Measurements from ENCODE around the gene CDH24. TPM values are rescaled to one million over a fixed set of nuclear protein-coding genes. Genes with fewer than 3 reads are reported as not detected.

CDH24 gene
- total and polyA plus RNA-seq, 9 of the 15 experiments (the other 6 are each of a cell fraction or from before 2014, with no cell fraction given): 0.04 to 16.2 (median 4.9) TPM

DNA sequence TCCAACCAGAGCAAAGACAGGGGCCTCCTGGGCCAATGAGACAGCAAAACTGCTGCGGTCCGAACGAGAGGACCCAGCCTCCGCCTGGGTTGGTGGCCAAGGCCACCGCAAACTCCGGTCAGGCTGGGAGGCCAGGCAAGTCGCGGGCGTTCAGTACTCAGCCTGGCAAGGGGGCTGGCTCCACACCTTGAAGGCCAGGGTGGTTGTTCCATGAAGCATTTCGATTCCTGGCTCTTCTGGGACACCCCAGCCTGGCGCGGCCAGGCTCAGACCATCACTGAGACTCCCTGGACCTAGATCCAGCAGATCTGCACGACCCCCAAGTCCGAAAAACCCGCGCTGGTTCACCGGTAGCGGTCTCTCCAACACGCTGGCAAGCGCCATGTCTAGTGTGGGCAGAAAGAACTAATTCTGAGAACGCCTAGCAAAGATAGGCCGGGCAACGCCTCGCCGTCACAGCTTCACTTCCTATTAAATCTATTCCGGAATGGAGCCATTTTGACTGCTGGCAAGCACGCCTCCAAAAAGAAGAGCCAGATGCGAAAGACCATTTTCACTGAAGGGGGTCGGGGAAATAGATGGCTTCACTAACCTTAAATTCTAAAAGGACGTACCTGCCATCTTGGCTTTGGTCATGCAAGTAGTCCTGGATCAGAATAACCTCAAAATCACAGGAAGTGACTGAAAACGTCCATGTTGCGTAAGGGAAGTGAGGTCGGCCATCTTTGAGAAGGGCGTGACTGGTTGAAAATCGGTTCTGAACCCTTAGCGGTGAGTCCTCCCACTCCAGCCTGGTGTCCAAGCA, 22.6 kb downstream of the CDH24 start, which contains the start of gene PSMB5 (continued):
- TF ChIP-seq MAZ (CRISPR knock-in tag; conservative IDR thresholded peaks at IDR 0.05 in 1 of 2, IDR thresholded peaks at IDR 0.05 in 1 of 2) (peak; percentile 45 to 69; a peak in 2 of 4 replicates), RBM22 (IDR thresholded peaks at IDR 0.05; ENCODE audit: low read depth, low read length, poor library complexity, severe bottlenecking) (no peak), ELF4 (CRISPR knock-in tag; IDR thresholded peaks at IDR 0.05) (no peak), SAFB (IDR thresholded peaks at IDR 0.05; ENCODE audit: borderline replicate concordance, low read depth, low read length) (no peak), JUN (IDR thresholded peaks at IDR 0.05; ENCODE audit: borderline replicate concordance, low read depth, low read length) (peak; percentile 25; the same call in 1 of the 2 replicates), JUN (CRISPR knock-in tag; IDR thresholded peaks at IDR 0.05; ENCODE audit: borderline replicate concordance) (no peak), HNRNPL (IDR thresholded peaks at IDR 0.05; ENCODE audit: low read depth, low read length) (no peak), NRF1 (conservative IDR thresholded peaks at IDR 0.05 in 1 of 2, IDR thresholded peaks at IDR 0.05 in 1 of 2) (peak; percentile 31 to 60; a peak in 3 of 4 replicates), LEF1 (IDR thresholded peaks at IDR 0.05) (no peak), TAF7 (tag; IDR thresholded peaks at IDR 0.05) (peak; percentile 83), CBX3 (IDR thresholded peaks at IDR 0.05; ENCODE audit: borderline replicate concordance in 1 of 2, low read length in 2 of 2) (no peak), ZNF384 (IDR thresholded peaks at IDR 0.05; ENCODE audit: low read depth, low read length) (no peak), ZNF695 (CRISPR knock-in tag; IDR thresholded peaks at IDR 0.05) (no peak), HSF4 (CRISPR knock-in tag; IDR thresholded peaks at IDR 0.05; ENCODE audit: borderline replicate concordance) (no peak), CBFA2T2 (conservative IDR thresholded peaks at IDR 0.05) (no peak)
- TF ChIP-seq, protein P1, sequence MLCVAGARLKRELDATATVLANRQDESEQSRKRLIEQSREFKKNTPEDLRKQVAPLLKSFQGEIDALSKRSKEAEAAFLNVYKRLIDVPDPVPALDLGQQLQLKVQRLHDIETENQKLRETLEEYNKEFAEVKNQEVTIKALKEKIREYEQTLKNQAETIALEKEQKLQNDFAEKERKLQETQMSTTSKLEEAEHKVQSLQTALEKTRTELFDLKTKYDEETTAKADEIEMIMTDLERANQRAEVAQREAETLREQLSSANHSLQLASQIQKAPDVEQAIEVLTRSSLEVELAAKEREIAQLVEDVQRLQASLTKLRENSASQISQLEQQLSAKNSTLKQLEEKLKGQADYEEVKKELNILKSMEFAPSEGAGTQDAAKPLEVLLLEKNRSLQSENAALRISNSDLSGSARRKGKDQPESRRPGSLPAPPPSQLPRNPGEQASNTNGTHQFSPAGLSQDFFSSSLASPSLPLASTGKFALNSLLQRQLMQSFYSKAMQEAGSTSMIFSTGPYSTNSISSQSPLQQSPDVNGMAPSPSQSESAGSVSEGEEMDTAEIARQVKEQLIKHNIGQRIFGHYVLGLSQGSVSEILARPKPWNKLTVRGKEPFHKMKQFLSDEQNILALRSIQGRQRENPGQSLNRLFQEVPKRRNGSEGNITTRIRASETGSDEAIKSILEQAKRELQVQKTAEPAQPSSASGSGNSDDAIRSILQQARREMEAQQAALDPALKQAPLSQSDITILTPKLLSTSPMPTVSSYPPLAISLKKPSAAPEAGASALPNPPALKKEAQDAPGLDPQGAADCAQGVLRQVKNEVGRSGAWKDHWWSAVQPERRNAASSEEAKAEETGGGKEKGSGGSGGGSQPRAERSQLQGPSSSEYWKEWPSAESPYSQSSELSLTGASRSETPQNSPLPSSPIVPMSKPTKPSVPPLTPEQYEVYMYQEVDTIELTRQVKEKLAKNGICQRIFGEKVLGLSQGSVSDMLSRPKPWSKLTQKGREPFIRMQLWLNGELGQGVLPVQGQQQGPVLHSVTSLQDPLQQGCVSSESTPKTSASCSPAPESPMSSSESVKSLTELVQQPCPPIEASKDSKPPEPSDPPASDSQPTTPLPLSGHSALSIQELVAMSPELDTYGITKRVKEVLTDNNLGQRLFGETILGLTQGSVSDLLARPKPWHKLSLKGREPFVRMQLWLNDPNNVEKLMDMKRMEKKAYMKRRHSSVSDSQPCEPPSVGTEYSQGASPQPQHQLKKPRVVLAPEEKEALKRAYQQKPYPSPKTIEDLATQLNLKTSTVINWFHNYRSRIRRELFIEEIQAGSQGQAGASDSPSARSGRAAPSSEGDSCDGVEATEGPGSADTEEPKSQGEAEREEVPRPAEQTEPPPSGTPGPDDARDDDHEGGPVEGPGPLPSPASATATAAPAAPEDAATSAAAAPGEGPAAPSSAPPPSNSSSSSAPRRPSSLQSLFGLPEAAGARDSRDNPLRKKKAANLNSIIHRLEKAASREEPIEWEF (CRISPR knock-in tag; IDR thresholded peaks at IDR 0.05): no peak
- TF ChIP-seq, protein P2, sequence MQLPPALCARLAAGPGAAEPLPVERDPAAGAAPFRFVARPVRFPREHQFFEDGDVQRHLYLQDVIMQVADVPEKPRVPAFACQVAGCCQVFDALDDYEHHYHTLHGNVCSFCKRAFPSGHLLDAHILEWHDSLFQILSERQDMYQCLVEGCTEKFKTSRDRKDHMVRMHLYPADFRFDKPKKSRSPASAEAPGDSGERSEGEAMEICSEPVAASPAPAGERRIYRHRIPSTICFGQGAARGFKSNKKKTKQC (CRISPR knock-in tag; IDR thresholded peaks at IDR 0.05): no peak
- TF ChIP-seq, protein P3, sequence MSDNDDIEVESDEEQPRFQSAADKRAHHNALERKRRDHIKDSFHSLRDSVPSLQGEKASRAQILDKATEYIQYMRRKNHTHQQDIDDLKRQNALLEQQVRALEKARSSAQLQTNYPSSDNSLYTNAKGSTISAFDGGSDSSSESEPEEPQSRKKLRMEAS (CRISPR knock-in tag; IDR thresholded peaks at IDR 0.05): peak; percentile 75
